EL (cell line): ENCODE results near the gene LCTL.
"Not testable (repeated sequence)": the region's sequence is repeated elsewhere in the genome, so short reads cannot be mapped to it uniquely, and the experiment has no call there.

ENCODE experiments used
- DNase-seq: peaks from one replicate; pipeline ENCODE4 v3.0.0-alpha.2; 2016

The LCTL gene

DNA sequence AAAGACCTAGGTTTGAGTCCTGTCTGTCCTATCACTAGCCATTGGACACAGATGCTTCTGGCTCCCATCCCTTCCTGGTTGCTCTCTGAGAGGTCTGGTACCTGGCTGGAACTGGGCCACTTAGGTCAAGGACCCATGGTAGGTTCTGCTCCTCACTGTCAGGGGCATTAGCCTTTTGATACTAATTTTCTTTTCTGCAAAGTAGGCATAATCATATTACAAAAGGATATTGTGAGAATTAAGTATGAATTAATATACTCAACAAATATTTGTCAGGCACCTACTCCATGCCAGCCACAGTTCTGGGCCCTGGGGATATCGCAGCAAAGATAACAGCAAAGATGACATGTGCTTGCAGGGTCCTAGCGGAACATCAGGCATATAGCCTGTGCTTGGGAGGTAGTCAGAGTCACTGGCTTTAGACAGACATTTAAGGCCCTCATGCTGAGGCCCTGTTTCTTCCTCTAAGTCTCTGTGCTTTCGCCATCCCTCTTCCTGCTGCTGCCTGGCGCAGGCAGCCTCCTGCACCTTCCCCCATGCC is 25.6 kb upstream of the LCTL start:
- no peak for DNase-seq

DNA sequence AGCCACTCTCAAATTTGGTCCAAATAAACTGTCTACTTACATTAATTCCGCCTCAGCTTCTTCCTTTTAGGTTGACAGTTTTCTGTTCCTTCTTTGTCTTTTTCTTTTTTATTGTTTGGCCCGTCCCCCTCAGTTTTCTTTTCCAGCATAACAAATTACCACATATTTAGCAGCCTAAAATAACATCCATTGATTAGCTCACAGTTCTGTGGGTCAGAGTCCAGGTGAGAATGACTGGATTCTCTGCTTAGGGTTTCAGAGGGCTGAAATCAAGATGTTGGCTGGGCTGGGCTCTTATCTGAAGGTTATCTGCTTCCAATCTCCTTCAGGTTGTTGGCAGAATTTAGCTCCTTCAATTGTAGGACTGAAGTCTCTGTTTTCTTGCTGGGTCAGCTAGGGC is 24.6 kb upstream of the LCTL start:
- no peak for DNase-seq

DNA sequence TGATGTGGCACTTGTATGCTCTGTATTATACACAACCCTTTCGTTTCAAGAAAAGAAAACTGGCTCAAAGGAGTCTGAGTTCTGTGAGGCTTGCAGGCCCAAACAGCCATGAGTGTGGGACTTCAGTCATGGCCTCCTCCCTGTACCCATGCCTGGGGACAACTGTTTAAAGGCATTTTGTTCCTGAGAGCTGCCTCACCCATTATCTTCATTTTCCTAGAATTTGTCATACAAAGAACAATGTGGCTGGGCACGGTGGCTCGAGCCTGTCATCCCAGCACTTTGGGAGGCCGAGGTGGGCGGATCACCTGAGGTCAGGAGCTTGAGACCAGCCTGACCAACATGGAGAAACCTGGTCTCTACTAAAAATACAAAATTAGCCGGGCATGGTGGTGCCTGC is 23.6 kb upstream of the LCTL start:
- DNase-seq = not testable (repeated sequence)

DNA sequence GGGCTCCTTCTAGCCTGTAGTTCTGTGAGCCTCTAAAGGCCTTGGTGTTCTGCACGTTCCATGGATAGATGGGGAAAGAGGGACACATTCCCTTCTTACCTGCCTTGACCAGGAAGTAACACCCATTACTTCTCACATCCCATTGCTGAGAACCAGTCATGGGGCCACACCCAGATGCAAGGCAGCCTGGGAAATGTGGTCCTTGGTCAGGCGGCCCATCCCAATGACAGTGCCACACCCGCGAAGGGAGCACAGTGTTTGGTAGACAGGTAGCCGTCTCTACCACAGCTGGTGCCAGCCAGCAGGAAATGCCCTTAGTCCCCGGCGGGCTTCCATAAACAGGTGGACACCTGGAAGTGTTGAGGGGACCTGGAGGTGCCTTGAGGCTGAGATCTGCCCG is 23.2 kb upstream of the LCTL start:
- DNase-seq = no peak

DNA sequence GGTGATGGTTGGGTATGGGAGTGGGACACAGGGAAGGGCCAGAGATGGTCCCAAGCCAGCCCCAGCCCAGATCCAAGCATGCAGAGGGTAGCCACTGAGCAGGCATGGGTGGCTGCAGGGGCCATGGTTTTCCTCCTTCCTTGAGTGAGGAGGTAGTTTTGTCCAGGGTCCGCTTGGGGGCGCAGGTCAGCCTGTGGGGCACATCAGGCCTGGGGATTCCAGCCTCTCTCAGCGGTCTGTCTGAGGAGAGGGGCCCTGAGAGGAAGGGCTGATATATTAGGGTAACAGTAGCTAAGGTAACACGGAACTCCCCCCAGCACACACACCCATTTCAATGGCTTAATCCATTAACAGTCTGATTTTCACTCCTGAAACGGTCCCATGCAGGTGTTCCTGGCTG is 22.7 kb upstream of the LCTL start:
- DNase-seq = no peak

DNA sequence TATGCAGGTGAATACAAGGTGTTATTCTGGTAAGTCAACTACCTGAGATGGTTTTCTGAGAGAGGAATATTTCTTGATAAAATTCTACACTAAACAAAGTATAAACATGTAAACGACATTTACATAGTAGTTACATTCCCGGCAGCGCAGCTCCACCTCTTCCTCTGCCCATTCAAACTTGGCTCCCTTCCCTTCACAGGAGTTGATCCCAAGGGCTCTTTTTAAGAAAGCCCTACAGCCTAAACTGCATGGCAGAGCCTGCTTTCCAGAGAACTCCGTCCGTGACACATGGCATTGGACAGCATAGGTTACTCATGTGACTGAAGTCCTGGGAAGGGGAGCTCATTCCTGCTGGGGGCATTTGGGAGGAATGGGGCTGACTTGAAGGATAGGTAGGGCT is 22.0 kb upstream of the LCTL start:
- DNase-seq = no peak

DNA sequence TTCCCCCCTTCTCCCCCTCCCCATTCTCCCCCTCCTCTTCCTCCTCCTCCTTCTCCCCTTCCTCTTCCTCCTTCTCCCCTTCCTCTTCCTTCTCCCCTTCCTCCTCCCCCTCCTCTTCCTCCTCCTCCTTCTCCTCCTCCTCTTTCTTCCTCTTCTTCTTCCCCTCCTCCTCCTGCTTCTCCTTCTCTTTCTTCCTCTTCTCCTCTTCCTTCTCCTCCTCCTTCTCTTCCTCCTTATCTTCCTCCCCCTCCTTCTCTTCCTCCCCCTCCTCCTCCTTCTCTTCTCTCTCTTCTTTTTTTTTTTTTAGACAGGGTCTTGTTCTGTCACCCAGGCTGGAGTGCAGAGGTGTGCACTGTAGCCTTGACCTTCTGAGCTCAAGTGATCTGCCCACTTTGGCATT is 21.2 kb upstream of the LCTL start:
- DNase-seq = no peak

DNA sequence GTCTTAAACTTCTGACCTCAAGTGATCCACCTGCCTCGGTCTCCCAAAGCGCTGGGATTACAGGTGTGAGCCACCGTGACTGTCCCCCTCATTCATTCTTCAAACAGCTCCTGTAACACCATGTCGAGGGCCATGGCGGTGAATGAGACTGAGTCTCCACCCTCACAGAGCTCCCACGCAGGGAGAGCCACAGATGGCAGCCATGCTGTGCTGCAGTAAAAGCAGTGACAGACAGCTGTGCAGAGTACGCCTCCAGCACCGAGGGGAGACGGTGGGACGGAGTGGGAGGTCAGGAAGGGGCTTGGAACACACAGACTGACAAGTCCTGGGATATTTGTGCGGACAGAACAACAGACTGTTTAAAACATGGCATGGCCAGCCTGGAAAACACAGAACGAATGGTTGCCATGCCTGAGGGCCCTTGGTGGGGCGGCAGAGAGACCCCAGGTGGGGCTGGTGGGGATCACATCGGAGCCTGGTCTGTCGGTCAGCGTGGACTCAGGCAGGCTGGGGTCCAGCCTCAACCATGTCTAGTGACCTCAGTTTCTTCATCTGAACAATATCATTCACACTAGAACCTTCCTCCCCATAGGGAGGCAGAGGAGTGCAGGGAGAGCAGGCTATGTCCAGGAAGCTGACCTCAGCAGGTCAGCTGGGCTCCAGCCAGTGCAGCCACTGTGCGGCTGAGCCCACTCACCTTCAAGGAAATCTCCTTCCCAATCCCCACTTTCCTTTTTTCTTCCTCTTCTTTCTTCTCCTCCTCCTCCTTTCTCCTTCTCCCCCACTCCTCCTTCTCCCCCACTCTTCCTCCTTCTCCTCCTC is 20.6 kb upstream of the LCTL start:
- no peak for DNase-seq

DNA sequence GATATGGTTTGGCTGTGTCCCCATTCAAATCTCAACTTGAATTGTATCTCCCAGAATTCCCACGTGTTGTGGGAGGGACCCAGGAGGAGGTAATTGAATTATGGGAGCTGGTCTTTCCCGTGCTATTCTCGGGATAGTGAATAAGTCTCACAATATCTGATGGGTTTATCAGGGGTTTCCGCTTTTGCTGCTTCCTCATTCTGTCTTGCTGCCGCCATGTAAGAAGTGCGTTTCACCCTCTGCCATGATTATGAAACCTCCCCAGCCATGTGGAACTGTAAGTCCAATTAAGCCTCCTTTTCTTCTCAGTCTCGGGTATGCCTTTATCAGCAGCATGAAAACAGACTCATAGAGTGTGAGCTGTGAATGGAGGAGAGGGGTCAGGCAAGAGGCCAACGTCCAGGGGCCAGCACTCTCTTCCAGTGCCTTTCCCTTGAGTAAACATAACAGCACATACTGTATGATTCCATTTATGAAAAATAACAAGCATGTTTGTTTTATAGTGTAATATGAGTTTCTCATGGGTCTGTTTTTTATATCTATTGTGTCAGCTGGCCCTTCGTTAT is 16.3 kb upstream of the LCTL start:
- DNase-seq = no peak

DNA sequence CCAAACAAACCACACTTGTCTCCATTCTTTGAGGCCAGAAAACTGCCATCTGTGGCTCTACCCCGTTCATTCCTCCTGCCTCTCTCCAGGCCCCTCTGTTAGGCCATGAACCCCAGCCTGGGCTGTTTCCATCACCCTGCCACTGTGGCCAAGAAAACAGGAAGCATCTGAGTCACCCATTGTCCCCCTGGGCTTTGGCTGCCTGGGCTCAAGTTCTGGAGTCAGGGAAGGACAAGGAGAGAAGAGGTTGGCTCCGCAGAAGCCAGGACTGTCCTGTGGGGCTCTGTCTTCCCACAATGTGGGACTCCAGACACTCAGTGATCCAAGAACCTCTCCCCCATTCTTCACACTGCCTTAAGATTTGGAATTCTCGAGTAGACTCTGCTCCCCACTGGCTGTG is 14.8 kb upstream of the LCTL start:
- DNase-seq = peak; percentile 56

DNA sequence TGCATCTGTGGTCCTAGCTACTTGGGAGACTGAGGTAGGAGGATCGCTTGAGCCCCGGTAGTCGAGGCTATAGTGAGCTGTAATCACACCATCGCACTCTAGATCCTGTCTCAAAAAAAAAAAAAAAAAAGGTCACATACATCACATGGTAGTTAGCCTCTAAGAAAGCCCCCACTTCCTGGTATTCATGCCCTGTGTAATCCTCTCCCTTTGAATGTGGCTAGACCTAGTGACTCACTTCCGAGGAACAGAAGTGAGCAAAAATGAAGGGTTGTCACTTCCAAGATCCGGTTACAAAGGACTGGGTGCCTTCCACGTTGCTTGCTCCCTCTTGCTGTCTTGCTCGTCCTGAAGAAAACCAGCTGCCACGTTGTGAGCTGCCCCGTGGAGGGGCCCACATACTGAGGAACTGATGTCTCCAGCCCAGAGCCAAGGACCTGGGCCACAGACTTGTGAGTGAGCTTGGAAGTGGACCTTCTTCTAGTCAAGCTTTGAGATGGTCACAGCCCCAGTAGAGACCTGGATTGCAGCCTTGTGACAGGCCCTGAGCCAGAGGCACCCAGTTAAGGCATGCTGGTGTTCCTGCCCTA is 12.6 kb upstream of the LCTL start:
- DNase-seq = peak; percentile 59

DNA sequence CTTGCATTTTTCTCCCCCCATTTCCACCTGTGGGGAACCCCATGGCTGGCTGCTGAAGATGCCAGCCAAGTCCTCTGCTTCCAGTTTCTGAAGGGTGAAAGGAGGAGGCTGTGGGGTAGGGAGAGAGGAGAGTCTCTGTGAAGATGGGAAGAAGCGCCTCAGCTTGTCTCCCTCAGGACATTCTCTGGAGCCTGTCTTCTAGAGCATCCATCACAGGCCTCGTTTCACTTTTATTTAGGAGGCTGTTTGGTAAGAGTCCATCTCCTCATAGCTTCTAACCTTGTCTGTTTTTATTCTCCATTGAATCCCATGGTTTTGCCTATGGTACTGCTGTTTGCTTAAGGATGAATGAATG is 8.8 kb upstream of the LCTL start:
- DNase-seq = no peak

DNA sequence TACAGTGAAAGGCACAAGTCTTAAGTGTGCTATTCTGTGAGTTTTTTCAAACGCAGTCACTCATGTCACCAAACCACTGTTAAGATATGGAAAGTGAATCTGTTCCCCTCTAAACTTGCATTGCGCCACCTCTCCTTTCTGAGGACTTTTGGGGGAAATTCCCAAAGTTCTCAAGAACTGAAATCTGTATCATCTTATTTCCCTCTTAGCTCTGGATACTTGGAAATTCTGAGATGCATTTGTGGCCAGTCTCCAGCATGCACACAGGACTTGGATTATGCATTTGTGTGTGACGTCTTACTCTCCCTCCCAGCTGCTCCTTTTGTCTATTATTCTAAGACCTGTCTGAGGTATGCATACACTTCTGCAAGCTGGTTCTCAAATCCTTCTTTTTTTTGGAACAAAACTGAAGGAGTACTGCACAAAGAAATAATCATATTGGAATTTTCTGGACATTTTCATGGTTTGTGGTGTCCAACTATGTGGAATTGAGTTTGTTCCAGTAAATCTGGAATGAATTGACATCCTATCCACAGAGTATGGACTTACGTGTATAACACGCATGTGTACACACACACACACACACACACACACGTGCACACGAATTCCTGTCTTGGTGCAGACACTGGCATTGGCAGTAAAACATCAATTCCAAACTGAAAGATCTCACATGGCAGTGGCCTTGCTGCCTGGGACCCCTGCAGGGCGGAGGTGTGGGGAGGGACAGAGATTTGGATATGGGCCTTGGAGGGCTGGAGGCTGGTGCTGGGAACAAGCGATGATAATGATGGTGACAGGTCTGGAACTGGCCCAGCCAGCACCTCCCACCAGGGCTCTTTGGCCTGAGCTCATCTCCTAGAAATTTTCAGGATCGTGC is 8.2 kb upstream of the LCTL start:
- peak; percentile 70 for DNase-seq

DNA sequence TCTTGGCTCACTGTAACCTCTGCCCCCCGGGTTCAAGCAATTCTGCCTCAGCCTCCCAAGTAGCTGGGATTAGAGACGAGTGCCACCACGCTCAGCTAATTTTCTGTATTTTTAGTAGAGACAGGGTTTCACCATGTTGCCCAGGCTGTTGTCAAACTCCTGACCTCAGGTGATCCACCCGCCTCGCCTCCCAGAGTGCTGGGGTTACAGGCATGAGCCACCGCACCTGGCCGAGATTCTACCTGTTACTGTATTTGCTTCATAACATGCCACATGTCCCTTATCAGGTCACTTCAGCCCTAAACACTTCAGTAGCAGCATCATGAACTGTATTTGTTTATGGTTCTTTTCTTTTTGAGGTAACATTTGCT is 7.5 kb upstream of the LCTL start:
- DNase-seq = no peak

DNA sequence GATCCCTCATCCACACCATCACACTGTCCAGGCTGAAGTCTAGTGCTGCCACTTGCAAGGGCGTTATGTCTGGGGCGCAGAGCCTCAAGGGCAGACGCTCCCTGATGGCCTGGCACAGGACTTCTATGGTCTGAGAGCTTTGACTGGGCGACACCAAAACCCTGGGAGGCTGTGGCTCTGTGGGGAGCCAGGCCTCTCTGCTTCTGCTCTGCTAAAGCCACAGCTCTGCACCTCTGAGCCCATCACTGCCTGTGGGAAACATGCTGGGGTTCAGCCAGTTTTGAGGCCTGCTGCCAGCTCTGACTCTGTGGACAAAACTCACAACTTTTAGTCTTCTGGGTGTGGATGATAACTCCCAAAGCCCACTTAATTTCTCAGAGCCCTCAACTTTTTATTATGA is 6.3 kb upstream of the LCTL start:
- DNase-seq = no peak

DNA sequence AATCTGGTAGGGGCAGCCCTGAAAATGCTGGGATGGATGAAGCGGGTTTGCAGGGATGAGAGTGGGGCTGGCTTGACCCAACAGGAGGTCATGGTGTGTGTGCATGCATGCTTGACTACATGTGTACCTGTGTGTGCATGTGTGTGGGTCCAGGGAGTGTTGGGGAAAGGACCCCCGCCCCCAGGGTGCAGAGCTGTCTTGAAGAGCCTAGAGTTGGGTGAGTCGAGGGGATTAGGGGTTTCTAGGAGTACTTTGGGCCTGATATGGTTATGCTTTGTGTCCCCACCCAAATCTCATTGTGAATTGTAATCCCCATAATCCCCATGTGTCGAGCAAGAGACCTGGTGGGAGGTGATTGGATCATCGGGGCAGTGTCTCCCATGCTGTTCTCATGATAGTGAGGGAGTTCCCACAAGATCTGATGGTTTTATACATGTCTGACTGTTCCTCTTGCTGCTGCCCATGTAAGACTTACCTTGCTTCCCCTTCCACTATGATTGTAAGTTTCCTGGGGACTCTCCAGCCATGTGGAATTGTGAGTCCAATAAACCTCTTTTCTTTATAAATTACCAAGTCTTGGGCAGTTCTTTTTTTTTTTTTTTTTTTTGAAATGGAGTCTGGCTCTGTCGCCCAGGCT is 5.2 kb upstream of the LCTL start:
- DNase-seq = no peak

DNA sequence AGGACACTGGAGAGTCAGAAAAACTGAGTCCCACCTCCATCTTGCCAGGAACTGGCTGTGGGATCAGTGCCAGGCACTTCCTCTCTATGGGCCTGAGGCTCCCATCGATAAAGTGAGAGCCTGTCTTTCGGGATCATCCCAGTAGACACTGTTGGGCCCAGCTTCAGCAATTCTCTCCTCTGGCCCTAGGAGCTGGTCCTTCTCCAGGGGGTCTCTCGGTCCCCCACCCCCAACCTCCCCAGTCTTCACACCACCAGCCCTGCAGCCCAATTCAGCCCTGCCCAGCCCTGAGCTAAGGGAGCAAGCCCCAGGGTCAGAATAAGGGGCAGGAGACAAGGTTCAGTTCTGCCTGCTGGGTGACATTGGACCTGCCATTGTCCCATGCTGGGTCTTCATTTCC is 4.5 kb upstream of the LCTL start:
- no peak for DNase-seq

DNA sequence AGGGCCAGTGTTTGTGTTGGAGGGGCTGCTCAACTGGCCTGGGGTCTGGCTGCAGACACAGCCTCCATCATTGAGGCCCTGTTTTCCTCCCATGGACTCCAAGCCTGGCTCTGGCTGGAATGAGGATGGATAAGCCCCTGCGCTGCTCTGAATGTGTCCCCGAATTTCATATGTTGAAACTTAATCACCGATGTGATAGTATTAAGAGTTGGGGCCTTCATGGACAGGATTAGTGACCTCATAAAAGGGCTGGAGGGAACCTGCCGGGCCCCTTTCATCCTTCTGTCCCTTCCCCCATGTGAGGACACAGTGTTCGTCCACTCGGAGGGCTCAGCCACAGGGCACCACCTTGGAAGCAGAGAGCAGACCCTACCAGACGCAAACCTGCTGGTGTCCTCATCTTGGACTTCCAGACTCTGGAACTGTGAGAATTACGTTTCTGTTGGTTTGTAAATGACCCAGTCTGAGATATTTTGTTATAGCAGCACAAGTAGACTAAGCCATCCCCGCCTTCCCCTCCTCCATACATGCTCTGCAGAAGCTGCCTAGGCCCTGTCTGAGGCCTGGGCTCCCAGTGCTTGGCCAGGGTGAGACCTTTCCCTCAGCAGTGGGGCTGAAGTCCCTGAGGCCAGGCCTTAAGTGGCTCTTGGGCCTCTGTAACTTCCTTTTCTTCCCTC is 3.8 kb upstream of the LCTL start:
- no peak for DNase-seq

DNA sequence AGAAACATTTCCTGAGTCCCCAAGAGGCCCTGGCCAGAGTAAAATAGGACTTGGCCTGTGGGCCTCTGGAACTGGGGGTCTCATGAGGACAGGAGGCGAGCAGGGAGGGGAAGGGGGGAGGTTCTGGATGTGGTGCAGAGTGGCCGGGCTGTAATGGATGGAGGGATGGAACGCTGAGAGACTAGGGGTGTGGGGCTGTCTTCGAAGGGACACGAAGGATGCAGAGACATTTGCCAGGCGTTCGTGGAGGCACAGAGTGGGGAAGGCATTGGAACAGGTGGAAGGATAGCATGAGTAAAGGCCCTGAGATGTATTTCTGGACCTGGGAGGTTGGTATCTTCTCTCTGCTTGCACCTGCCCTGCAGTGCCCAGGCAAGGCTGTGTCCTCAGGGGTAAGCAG is 2.1 kb upstream of the LCTL start:
- DNase-seq = no peak

DNA sequence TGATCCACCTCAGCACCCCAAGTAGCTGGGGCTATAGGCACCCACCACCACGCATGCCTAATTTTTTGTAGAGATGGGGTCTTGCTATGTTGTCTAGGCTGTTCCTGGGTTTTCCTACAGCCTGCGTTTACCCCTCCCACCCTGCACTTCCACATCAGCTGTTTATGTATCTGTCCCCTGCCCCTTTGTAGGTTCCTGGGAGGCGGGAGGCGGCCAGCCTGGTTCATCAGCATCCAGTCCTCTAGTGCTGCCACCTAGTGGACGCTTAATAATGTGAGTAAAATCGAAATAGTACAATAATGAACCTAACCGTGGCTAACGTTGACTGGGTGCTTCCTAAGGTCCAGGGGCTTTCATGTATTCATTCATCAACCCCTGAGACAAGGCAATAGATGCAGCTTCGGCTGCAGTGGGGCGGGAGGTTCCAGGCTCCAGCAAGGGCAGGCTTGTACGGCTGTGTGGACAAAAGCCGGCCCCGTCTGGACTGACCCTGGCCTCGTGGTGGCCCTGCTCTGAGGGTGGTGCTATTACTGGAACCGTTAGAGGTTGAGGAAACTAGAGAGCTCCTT is 1.2 kb upstream of the LCTL start:
- DNase-seq = peak; percentile 72

DNA sequence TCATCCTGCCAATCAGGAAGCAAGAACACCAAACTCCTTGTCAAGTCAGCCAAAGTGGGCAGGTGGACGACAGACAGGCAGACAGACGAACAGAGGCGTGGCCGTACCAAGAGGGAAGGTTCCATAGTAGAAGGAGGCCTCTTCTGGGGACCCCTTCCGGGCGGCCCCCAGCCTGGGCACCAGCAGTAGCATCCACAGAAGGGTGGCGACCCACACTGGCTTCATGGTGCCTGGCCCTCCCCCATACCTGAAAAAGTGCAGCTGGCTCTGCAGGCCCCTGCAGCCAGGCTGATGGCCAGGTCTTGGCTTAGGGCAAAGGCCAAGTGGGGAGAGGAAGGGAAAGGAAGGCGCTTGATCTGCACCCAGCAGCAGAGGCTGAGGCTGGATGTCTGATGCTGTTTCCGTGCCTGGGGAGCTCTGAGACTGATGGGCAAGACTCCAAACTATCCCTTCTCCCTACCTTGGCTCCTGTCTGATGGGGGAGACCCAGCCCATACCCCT is 607 bp downstream of the LCTL start:
- no peak for DNase-seq
